ENCODE measurements around the gene ARHGAP25.

DNA sequence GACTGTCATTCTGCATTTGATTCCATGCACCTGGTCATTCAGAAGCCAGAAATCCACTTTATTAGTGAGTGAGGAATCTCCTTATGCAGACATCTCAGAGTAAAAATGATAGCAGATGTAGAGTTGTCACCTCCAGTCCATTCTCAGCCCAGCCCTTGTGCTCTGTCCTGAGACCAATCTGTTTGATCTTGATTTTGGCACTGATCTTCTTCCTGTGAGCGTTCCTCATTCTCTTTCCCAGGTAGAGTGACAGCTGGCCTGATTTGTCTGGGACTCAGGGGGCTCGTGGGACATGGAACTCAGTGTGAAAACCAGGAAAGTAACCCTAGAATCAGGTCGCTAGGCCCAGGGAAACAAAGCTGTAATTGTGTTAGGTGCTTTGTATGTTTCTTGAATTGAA is 8.9 kb downstream of the ARHGAP25 start:
- TF ChIP-seq POLR2A (IDR thresholded peaks at IDR 0.05; ENCODE audit: low read depth, low read length) = no peak
- TF ChIP-seq SPI1 (IDR thresholded peaks at IDR 0.05; ENCODE audit: low read depth, low read length) = no peak
- TF ChIP-seq TAF1 (IDR thresholded peaks at IDR 0.05; ENCODE audit: low read depth, low read length) = no peak
- no peak for TF ChIP-seq POLR2AphosphoS5 (IDR thresholded peaks at IDR 0.05; ENCODE audit: low read depth, low read length)

Data from GM12891 (cell line).